Fibroblast of skin of left biceps (primary cell): ENCODE measurements around the gene TP53TG3.
"Not testable (repeated sequence)": the region's sequence is repeated elsewhere in the genome, so short reads cannot be mapped to it uniquely, and the experiment has no call there.

Experiments used
- DNase-seq, 2 experiments: peaks; one replicate each; pipeline ENCODE4 v3.0.0-alpha.2; 2013; ENCODE audit warnings: low read depth in 2 of 2

TP53TG3 gene

GRCh38 chr16:32676065-32676464 is at the start of gene TP53TG3:
TSS of gene TP53TG3 (minus strand) at chr16:32676165. CDS start at chr16:32676097, 68 bp downstream.
- DNase-seq, result not testable (repeated sequence)

GRCh38 chr16:32650876-32651275 is 25.1 kb downstream of the TP53TG3 start:
- not testable (repeated sequence) for DNase-seq

- not testable (repeated sequence) for DNase-seq
Measured at GRCh38 chr16:32647562-32647961, 28.4 kb downstream of the TP53TG3 start.

GRCh38 chr16:32646780-32647179 is 29.2 kb downstream of the TP53TG3 start:
- DNase-seq, result not testable (repeated sequence)

GRCh38 chr16:32646177-32646576 is 29.8 kb downstream of the TP53TG3 start:
- not testable (repeated sequence) for DNase-seq

- DNase-seq, result not testable (repeated sequence)
Measured at GRCh38 chr16:32645278-32645908, 30.6 kb downstream of the TP53TG3 start.

GRCh38 chr16:32644715-32645114 is 31.2 kb downstream of the TP53TG3 start:
- not testable (repeated sequence) for DNase-seq

GRCh38 chr16:32637614-32638013 is 38.4 kb downstream of the TP53TG3 start:
- not testable (repeated sequence) for DNase-seq

- not testable (repeated sequence) for DNase-seq
Measured at GRCh38 chr16:32632096-32632495, 43.9 kb downstream of the TP53TG3 start.
